Measurements from ENCODE around the gene SLC39A13.

The SLC39A13 gene

DNA sequence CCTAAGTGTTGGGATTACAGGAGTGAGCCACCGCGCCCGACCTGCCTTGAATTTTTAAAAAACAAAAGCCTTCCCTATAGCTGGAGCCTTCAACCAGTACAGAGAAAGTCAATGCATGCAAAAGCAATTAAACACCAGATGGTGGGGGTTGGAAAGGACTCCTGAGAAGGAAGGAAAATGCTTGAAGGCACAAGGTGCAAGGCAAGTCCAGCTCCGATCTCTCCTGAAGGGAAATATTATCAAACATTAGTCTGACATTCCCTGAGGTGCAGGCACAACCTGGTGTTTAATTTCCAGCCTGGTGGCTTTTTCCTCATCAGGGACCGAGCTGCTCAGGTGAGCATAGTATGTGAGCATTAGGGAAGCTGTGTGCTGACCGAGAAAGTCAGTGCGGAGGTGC lies 53.5 kb downstream of the SLC39A13 start:
- DNase-seq = no peak

DNA sequence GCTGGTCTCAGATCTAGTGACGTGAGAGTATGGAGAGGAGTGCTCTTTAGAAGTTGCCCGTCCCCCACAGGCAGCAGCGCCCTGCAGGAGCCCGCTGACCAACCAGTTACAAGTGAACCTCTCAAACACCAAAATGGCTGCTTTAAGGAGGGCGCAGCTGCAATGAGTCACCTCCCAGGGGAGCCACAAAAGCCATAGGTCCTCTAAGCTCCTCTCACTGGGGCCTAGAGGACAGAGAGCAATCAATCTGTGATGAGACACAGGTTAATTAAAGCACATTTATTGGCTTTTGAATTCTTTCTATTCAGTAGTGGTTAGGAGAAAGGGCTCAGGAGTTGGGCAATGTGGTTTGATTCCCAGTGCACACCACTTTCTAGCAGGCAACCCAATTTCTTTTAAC lies 56.1 kb downstream of the SLC39A13 start:
- peak in 1 of 2 experiments; percentile 17 for DNase-seq
